Mammary epithelial cell (primary cell): ENCODE results near the gene CDK14.

Experiments used
- CTCF ChIP-seq, 2 donors: IDR thresholded peaks in 1 of 2; conservative IDR thresholded peaks in 1 of 2; 2 replicates each; pipeline ENCODE4 v1.5.1; 2011 to 2012; ENCODE audit warnings: inconsistent platforms in 2 of 2, low read length in 2 of 2, mild to moderate bottlenecking in 2 of 2, control low read depth in 1 of 2, low read depth in 1 of 2; ENCODE audit not compliant: insufficient read depth in 1 of 2; ENCODE audit errors: extremely low read depth in 1 of 2
- EZH2 ChIP-seq: IDR thresholded peaks from 2 replicates; pipeline ENCODE4 v1.6.1; 2012; ENCODE audit warnings: low read length, inconsistent platforms, borderline replicate concordance

- TF ChIP-seq CTCF (conservative IDR thresholded peaks at IDR 0.05 in 1 of 2, IDR thresholded peaks at IDR 0.05 in 1 of 2; ENCODE audit: extremely low read depth in 1 of 2, insufficient read depth in 1 of 2, low read depth in 1 of 2, low read length in 2 of 2) = no peak
- no peak for TF ChIP-seq EZH2
These were observed 104.9 kb downstream of the CDK14 start for GRCh38 chr7:90701021-90701420.
